ENCODE results near the gene CPXM1. TPM values are rescaled to one million over a fixed set of nuclear protein-coding genes. Genes with fewer than 3 reads are reported as not detected.
"Not testable (repeated sequence)": the region's sequence is repeated elsewhere in the genome, so short reads cannot be mapped to it uniquely, and the experiment has no call there.

CPXM1 gene
- total RNA-seq, 1 donor from 2014 or later: 10.2 TPM

GRCh38 chr20:2837221-2837960 is 37.0 kb upstream of the CPXM1 start:
- TF ChIP-seq, protein P1, sequence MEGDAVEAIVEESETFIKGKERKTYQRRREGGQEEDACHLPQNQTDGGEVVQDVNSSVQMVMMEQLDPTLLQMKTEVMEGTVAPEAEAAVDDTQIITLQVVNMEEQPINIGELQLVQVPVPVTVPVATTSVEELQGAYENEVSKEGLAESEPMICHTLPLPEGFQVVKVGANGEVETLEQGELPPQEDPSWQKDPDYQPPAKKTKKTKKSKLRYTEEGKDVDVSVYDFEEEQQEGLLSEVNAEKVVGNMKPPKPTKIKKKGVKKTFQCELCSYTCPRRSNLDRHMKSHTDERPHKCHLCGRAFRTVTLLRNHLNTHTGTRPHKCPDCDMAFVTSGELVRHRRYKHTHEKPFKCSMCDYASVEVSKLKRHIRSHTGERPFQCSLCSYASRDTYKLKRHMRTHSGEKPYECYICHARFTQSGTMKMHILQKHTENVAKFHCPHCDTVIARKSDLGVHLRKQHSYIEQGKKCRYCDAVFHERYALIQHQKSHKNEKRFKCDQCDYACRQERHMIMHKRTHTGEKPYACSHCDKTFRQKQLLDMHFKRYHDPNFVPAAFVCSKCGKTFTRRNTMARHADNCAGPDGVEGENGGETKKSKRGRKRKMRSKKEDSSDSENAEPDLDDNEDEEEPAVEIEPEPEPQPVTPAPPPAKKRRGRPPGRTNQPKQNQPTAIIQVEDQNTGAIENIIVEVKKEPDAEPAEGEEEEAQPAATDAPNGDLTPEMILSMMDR (IDR thresholded peaks at IDR 0.05): no peak
- Histone ChIP-seq H3K4me3 (no peak overlapping the region), H3K27me3 (ENCODE audit: low read depth) (no peaks in the 10 kb centered on the region), H3K27ac (no peak overlapping the region), H3K36me3 (peaks cover 16% of the 10 kb centered on the region), H3K4me1 (peaks cover 20% of the 10 kb centered on the region), H3K9me3 (no peaks in the 10 kb centered on the region)
- ATAC-seq: no peak
- DNase-seq: no peak
- intact Hi-C loops (cut with DNase I): no loop called here

DNA sequence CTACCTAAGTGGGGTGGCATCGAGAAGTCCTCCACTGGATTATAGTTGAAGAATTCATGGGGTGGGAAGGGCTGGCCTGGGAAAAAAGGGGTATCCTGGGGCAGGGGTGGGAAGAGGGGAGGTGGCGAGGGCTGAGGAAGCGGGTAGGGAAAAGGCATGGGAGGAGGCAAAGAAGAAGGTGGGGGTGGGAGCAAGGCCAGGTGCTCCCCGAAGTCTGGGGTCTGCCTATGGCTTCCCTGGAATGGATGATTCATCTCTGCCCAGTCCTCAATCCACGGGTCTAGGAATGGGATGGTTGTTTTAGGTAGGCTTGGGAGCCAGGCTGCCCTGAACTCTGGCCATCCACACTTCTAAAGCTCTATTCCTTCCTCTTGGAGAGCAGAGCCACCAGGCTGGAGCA is 35.6 kb upstream of the CPXM1 start:
- ATAC-seq: no peak
- Histone ChIP-seq H3K27me3 (ENCODE audit: low read depth) (no peaks in the 10 kb centered on the region), H3K27ac (no peak overlapping the region), H3K9me3 (no peaks in the 10 kb centered on the region), H3K36me3 (peaks cover 16% of the 10 kb centered on the region), H3K4me1 (peaks cover 9% of the 10 kb centered on the region), H3K4me3 (no peak overlapping the region)
- no peak for DNase-seq
- TF ChIP-seq, protein P1 (IDR thresholded peaks at IDR 0.05): no peak
- intact Hi-C loops (cut with DNase I): no loop called here

DNA sequence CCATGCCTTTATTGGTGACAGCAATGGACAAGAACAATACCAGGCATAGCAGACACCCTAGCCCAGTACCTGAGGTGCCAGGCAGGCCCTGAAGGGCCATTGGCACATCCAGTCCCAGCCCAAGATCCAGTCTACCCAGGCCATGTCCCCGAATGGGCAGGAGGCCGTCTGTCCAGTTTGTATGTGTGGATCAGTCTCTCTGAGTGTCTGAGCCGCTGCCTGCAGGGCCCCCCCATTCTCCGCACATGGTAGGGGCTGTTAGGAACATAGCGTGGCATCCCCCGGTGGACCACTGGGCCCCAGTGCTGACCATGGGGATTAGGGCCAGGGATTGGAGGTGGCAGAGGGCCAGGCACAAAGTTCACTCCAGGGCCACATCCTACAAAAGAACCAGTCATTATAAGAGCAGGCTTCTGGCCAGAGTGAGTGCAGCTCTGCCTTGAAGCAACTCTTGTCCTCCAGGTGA is 34.9 kb upstream of the CPXM1 start:
- peaks cover 16% of the 10 kb centered on the region for H3K36me3 ChIP-seq
- TF ChIP-seq, protein P1 (IDR thresholded peaks at IDR 0.05): no peak
- no peak overlapping the region for H3K4me3 ChIP-seq
- peaks cover 9% of the 10 kb centered on the region for H3K4me1 ChIP-seq
- no peak for DNase-seq
- H3K27me3 ChIP-seq (ENCODE audit: low read depth): no peaks in the 10 kb centered on the region
- no peak overlapping the region for H3K27ac ChIP-seq
- no peaks in the 10 kb centered on the region for H3K9me3 ChIP-seq
- ATAC-seq: no peak
- intact Hi-C loops (cut with DNase I): no loop called here

- no peaks in the 10 kb centered on the region for H3K9me3 ChIP-seq
- peaks cover 16% of the 10 kb centered on the region for H3K36me3 ChIP-seq
- DNase-seq: no peak
- TF ChIP-seq, protein P1 (IDR thresholded peaks at IDR 0.05): no peak
- ATAC-seq: no peak
- no peak overlapping the region for H3K4me3 ChIP-seq
- H3K27ac ChIP-seq: no peak overlapping the region
- intact Hi-C loops (cut with DNase I): no loop called here
- H3K27me3 ChIP-seq (ENCODE audit: low read depth): no peaks in the 10 kb centered on the region
- H3K4me1 ChIP-seq: peaks cover under 1% of the 10 kb centered on the region
Measured at GRCh38 chr20:2834401-2835110, 34.1 kb upstream of the CPXM1 start.

DNA sequence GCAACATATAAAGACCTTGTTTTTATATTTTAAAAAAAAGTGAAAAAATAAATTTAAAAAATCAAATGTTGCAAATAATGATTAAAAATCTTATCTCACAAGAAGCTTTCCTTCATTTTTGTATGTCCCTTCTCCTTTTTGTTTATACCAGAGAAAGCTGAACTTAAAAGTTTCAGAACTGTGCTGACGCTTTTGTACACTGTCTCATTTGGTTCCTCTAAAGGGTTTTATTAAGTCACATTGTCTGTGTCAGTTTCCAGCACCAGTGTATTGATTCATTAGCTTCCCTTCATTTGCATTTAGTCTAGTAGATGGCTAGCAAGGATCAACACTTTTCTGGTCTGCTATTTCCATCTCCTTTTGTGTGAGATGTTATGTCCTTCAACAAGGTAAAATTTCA is 33.3 kb upstream of the CPXM1 start:
- ATAC-seq (no peak), DNase-seq (no peak)
- no peak overlapping the region for H3K27ac ChIP-seq
- TF ChIP-seq, protein P1 (IDR thresholded peaks at IDR 0.05): no peak
- peaks cover 16% of the 10 kb centered on the region for H3K36me3 ChIP-seq
- H3K27me3 ChIP-seq (ENCODE audit: low read depth): no peaks in the 10 kb centered on the region
- no peak overlapping the region for H3K4me3 ChIP-seq
- no peaks in the 10 kb centered on the region for H3K4me1 ChIP-seq
- H3K9me3 ChIP-seq: no peaks in the 10 kb centered on the region
- intact Hi-C loops (cut with DNase I): no loop called here

DNA sequence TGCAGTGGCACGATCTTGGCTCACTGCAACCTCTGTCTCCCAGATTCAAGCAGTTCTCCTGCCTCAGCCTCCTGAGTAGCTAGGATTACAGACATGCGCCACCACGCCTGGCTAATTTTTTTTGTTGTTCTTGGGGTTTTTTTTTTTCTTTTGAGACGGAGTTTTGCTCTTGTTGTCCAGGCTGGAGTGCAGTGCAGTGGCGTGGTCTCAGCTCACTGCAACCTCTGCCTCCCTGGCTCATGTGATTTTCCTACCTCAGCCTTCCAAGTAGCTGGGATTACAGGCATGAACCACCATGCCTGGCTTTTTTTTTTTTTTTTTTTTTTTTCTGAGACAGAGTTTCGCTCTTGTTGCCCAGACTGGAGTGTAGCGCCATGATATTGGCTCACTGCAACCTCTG is 30.8 kb upstream of the CPXM1 start:
- ATAC-seq; H3K27me3 ChIP-seq (ENCODE audit: low read depth); H3K27ac ChIP-seq; H3K4me1 ChIP-seq; H3K4me3 ChIP-seq; H3K36me3 ChIP-seq; intact Hi-C loops (cut with DNase I); DNase-seq; H3K9me3 ChIP-seq: not testable (repeated sequence)

Data from lower lobe of right lung (tissue), 2 donors.